RWPE2 (cell line): Measurements from ENCODE around the gene CC2D2B.

Experiments
- ATAC-seq: fragments of 200-7000 bp; cut with Tn5 transposase; 3 replicates; pipeline ENCODE4 v1.9.1; 2021; ENCODE audit warnings: low read depth
- DNase-seq: peaks from one replicate; pipeline ENCODE4 v3.0.0-alpha.2; 2020; ENCODE audit warnings: low spot score
- H3K27ac ChIP-seq: fragments of 450-650 bp; 2 replicates; pipeline ENCODE4 v1.5.1; 2017; ENCODE audit warnings: mild to moderate bottlenecking; ENCODE audit not compliant: poor library complexity, severe bottlenecking
- H3K27me3 ChIP-seq: fragments of 250-450 bp; sonication (Bioruptor Pico); 2 replicates; pipeline ENCODE4 v1.5.1; 2021; ENCODE audit warnings: mild to moderate bottlenecking, moderate library complexity; ENCODE audit not compliant: insufficient read depth, poor library complexity, severe bottlenecking
- H3K36me3 ChIP-seq: fragments of 250-450 bp; sonication (Bioruptor Pico); 2 replicates; pipeline ENCODE4 v1.5.1; 2020; ENCODE audit warnings: low read depth, mild to moderate bottlenecking, moderate library complexity
- H3K4me1 ChIP-seq: fragments of 250-450 bp; sonication (Bioruptor Pico); 2 replicates; pipeline ENCODE4 v1.5.1; 2021; ENCODE audit warnings: mild to moderate bottlenecking, moderate library complexity; ENCODE audit not compliant: insufficient read depth, poor library complexity, severe bottlenecking
- H3K4me3 ChIP-seq: fragments of 250-450 bp; sonication (Bioruptor Pico); 2 replicates; pipeline ENCODE4 v1.5.1; 2021; ENCODE audit warnings: mild to moderate bottlenecking, moderate library complexity; ENCODE audit not compliant: severe bottlenecking
- H3K9me3 ChIP-seq: fragments of 250-450 bp; sonication (Bioruptor Pico); 2 replicates; pipeline ENCODE4 v1.5.1; 2021; ENCODE audit warnings: mild to moderate bottlenecking, moderate library complexity; ENCODE audit not compliant: severe bottlenecking
- CTCF ChIP-seq: fragments of 450-650 bp; IDR thresholded peaks from one replicate; pipeline ENCODE4 v1.5.1; 2017; ENCODE audit warnings: mild to moderate bottlenecking, moderate library complexity; ENCODE audit not compliant: poor library complexity, severe bottlenecking

CC2D2B gene

GRCh38 chr10:96056787-96057186, 149.0 kb downstream of the CC2D2B start:
- ATAC-seq (no peak), DNase-seq (no peak)
- Histone ChIP-seq H3K9me3 (no peaks in the 10 kb centered on the region), H3K4me1 (no peaks in the 10 kb centered on the region), H3K4me3 (no peak overlapping the region), H3K27ac (no peak overlapping the region), H3K27me3 (no peaks in the 10 kb centered on the region), H3K36me3 (peaks cover 60% of the 10 kb centered on the region)
- no peak for TF ChIP-seq CTCF

GRCh38 chr10:96061232-96061631, 153.5 kb downstream of the CC2D2B start:
- Histone ChIP-seq H3K27me3 (no peaks in the 10 kb centered on the region), H3K27ac (no peak overlapping the region), H3K4me1 (no peaks in the 10 kb centered on the region), H3K36me3 (peaks cover 37% of the 10 kb centered on the region), H3K4me3 (no peak overlapping the region), H3K9me3 (no peaks in the 10 kb centered on the region)
- DNase-seq = no peak
- TF ChIP-seq CTCF = no peak
- ATAC-seq = no peak

- no peaks in the 10 kb centered on the region for H3K9me3 ChIP-seq
- no peak for TF ChIP-seq CTCF
- peaks cover 3% of the 10 kb centered on the region for H3K4me1 ChIP-seq
- no peak overlapping the region for H3K27ac ChIP-seq
- no peak overlapping the region for H3K4me3 ChIP-seq
- ATAC-seq (no peak), DNase-seq (no peak)
- no peaks in the 10 kb centered on the region for H3K36me3 ChIP-seq
- no peaks in the 10 kb centered on the region for H3K27me3 ChIP-seq
Observed at GRCh38 chr10:96072674-96073073, 164.9 kb downstream of the CC2D2B start.

GRCh38 chr10:96073722-96074121, 165.9 kb downstream of the CC2D2B start:
- Histone ChIP-seq H3K4me1 (peaks cover 3% of the 10 kb centered on the region), H3K27ac (no peak overlapping the region), H3K36me3 (no peaks in the 10 kb centered on the region), H3K4me3 (no peak overlapping the region), H3K27me3 (no peaks in the 10 kb centered on the region), H3K9me3 (no peaks in the 10 kb centered on the region)
- DNase-seq (no peak), ATAC-seq (peak; percentile 88)
- TF ChIP-seq CTCF = no peak

- Histone ChIP-seq H3K4me3 (no peak overlapping the region), H3K27me3 (no peaks in the 10 kb centered on the region), H3K9me3 (no peaks in the 10 kb centered on the region), H3K36me3 (no peaks in the 10 kb centered on the region), H3K27ac (no peak overlapping the region), H3K4me1 (peaks cover 3% of the 10 kb centered on the region)
- TF ChIP-seq CTCF = no peak
- ATAC-seq (no peak), DNase-seq (no peak)
Observed at GRCh38 chr10:96074776-96075175, 167.0 kb downstream of the CC2D2B start.
